ENCODE data around the gene SLC35G2. TPM values are rescaled to one million over a fixed set of nuclear protein-coding genes. Genes with fewer than 3 reads are reported as not detected.

SLC35G2 gene
- total RNA-seq, 2 experiments from 2014 or later, result 3.7 to 3.8 TPM

Other genes with a start within 250 kb of the SLC35G2 start
- gene STAG1, start 66.7 kb upstream of the SLC35G2 start, total RNA-seq, result 10 to 100 TPM; 51.9 to 52.1 TPM
- gene NCK1, start 43.1 kb downstream of the SLC35G2 start, total RNA-seq, result 10 to 100 TPM; 29.3 to 38.4 TPM
- gene IL20RB, start 138.9 kb downstream of the SLC35G2 start, total RNA-seq, result 1 to 10 TPM in 1 of 2 experiments, under 1 TPM in 1; 0.63 to 1.2 TPM